GM10847 (cell line): ENCODE data around the gene HBP1.

Experiments
- POLR2A ChIP-seq: IDR thresholded peaks from 2 replicates; pipeline ENCODE4 v1.6.1; 2011; ENCODE audit not compliant: insufficient read length; ENCODE audit errors: extremely low read depth

HBP1 gene

DNA sequence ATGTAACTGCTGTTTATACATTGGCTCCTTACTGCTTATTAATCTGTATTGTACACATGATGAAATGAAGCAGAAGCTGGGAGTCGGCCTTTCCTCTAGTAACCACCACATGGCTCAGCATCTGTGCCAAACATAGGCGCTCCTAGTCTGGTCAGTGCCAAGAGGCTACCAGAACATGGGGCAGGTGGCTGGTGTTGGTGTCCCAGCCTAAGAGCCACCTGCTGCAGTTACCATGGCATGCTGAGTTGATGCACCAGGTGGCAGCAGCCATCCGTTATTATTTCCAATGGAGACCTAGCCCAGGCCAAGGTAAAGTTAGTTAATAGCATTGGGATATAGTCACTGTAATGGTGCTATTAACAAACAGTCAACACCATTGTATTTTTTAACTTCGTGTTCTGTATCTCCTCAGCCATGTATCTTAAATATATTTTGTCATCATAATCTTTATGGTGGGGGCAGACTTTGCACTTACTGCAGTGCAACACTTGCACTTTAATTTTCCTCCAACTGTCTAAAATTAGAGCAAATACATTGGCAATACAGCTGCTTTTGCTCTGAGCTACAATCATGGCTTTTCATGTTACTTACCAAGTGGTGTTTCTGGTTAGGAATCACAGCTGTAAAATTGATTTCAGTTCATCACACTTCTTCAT, 33.1 kb downstream of the HBP1 start:
- TF ChIP-seq POLR2A: no peak

DNA sequence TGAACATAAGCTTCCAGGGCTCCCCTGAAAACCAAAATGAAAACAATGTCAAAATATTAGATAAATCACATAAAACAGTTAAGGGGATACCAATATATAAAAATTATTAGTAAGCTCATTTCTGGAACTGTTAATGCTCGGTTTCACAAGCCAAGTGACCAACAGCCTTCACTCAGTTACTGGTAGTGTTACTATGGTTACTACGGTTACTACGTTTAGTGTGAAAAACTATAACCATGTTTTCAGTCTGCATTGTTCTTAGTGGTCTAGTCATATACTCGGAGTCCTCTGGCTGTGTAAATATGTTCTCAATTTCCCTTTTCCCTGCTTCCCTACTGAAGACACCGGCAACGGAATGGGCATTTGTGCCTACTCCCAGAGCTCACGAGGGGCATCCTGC, 34.8 kb downstream of the HBP1 start:
- TF ChIP-seq POLR2A: no peak

DNA sequence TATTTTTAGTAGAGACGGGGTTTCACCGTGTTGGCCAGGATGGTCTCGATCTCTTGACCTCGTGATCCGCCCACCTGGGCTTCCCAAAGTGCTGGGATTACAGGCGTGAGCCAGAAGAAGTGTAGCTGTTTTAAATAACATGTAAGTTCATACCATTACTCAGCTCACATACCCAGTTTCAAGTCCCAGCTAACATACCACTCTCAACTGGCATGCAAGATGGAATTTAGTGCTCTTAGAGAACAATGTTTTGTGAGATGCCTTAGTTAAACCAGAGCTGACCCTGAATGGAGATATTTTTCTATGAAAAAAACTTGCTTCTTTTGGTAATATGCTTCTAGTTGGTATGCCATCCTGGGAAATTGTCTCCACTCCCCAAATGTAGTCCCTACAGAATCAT, 37.3 kb downstream of the HBP1 start:
- TF ChIP-seq POLR2A: no peak

DNA sequence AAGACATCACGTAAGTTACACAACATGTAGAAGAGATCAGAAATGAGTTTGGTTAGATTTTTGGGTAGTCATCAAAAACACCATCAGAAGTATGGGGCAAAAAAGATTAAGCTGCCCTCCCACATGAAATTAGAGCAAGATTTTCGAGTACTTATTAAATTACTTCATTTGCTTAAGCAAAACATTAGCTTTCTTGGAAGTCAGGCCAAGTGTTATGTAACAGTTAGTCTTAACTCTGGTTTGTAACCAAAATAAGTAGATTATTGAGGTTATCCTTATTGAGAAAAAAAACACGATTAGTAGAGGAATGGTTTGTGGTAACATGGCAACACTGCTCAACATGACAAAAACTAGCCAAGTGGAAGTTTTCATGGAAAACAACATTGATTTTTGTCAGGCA, 37.9 kb downstream of the HBP1 start:
- no peak for TF ChIP-seq POLR2A

DNA sequence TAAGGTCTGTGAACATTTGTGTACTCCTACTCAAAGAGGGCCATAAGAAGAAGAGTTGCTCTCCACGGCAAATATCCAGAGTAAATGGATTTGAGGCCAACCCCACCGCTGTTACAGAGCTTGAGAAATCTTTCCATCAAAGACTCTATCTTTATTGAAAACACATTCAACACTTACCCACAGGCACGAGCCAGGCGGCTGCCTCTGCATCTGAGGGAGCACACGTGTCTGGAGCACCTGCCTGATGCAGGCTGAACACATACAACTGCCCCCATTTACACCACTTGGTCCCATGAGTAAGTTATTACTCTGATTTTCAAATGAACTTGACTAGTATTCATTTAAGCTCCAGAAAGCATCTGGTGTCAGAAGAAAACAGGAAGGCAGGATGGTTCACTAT, 38.7 kb downstream of the HBP1 start:
- no peak for TF ChIP-seq POLR2A

DNA sequence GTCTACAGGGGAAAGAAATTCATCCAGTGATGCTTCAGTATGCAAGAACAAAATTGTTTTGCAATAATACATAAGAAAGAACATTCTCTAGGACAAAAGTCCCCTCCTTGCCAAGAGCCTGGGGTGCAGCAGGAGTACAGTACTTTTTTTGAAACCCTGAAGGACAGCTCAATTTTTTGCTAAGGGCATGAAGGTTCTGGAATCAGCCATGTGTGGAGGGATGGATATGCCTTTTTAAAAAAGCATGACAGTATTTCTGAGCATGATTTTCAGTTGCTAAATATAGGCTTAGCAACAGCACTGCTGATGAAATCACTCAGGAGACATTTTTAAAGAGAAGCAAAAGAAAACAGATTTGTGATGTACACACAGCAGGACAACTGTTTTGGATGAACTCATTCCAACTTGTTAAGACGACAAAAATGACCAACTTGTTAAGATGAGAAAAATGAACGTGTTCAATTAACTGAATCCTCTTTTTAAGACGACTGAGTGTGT, 39.3 kb downstream of the HBP1 start:
- TF ChIP-seq POLR2A: no peak

DNA sequence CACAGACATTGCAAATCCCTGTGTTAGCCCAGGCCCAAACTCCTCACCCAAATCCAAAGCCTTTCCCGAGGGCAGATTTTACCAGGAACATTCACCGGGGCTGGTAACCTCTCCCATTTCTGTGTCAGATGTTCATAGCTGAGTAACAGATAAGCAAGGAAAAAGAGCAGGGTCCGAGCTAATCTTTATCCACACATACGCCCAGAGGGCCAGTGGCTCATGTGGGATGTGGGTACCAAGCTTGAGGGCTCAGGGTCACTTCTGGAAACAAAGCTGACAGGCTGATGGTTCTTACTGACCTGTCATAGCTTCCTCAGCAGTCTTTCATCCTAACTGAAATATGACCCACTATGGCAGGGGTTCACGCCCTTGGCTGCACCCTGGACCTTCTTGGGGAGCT, 39.8 kb downstream of the HBP1 start:
- TF ChIP-seq POLR2A: no peak

DNA sequence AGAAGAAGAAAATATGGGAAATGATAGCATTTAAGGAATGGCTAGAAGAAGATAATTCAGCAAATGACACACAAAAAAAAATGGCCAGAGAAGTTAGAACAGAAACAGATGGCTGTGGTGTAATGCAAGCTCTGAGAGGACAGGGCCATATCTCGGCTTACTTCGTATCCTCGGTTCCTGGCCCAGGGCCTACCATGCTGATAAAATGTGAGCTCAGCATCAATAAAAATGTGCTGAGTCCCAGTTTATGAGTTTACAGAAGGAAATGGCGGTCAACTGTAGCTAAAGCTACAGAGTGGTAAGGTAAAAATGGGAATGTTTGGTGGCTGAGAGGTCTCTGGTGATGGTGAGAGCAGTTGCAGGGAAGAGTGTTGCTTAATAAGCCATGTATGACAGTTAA, 40.8 kb downstream of the HBP1 start:
- no peak for TF ChIP-seq POLR2A

DNA sequence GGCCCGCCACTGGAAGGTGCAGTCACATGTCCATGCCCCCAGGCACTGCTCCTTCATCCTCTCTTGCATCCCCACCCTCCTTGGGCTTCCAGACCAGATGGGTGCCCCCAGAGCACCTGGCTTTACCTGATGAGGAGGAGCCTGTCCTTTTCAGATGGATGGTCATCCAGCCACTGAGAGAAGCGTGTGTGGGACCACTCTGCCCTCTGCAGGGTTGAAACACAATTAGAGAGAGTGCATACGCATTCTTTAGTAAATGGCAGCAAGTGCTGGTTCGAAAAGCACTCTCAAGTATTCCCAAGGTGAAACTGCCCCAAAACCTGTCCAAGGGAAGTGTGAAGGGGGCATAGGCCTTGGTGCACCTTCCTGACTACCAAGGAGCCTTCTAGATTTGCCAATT, 41.6 kb downstream of the HBP1 start:
- TF ChIP-seq POLR2A: no peak

DNA sequence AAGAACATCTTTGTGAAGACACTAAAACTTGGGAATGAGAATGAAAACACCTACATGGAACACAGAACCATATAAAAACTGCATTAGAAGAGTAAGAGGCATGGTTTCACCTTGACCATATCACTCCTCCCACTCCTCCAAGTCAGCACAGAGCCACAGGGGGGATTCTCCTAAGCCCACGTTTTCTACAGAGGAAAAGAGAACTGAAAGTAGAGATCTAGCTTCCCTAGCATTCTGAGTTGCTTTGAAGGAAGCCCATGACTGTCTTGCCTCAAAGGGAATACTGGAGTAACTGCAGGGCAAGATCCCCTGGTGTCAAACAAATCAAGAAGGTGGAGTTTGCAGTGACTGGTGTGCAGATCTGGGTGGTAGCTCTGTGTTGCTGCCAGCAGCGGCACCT, 43.9 kb downstream of the HBP1 start:
- TF ChIP-seq POLR2A: no peak

DNA sequence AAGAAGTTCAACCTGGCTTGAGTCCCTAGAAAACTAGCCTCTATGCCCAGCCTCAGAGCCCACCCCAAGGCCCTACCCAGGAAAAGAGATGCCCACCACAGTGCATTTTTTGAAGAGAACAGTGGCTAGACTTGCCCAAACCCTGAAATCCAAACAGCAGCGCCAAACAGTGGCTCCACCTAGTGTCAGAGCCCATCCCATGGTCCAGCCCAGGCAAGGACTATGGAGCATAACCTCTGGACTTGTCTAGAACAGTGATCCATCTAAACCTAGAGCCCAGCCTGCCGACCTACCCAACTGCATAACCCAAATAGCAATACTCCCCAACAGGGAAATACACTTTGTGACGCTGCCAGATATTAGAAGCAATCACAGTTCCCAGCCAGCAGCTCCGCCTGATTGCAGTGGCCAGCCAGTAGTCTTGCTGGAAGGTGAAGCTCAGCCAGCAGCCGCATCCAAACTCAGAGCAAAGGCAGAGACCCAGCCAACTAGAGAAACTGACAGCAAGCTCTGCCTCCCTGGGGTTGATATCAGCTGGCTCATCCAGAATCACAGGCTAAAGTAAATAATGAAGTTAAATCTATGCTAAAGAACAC, 44.5 kb downstream of the HBP1 start:
- no peak for TF ChIP-seq POLR2A

DNA sequence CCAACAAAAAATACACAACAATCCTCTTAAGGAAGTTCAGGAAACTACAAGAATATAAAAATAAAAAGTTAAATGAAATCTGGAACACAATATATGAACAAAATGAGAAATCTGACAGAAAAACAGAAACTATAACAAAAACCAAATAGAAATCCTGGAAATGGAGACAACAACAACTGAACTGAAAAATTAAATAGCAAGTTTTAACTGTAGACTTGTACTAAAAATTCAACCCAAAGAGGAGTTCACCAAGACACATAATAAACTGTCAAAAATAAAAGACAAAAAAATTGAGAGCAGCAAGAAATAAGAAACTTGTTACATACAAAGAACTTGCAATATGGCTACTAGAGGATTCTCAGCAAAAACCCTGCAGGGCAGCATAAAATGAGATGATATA, 45.1 kb downstream of the HBP1 start:
- no peak for TF ChIP-seq POLR2A

DNA sequence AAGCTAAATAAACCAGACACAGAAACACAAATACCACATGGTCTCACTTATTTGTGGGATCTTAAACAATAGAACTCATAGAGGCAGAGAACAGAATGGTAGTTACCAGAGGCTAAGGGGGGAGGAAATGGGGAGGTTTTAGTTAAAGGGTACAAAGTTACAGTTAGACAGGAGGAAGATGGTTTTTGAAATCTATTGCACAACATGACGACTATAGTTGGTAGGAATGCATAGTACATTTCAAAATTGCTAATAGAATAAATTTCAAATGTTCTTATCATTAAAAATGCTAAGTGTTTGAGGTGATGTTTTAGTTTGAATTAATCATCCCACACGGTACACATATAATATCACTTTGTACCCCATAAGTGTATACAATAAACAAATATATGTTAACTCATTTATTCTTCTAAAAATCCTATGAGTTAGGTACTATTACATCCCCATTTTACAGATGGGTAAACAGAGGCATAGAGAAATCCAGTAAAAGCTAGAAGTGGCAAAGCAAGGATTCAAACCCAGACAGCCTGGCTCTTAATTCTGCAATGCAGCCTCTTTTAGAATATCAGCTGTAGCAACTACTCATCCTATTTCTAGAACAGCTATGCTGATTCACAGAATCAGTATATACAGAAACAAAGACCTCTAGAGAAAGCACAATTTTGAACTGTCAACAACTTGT, 50.9 kb downstream of the HBP1 start:
- no peak for TF ChIP-seq POLR2A

DNA sequence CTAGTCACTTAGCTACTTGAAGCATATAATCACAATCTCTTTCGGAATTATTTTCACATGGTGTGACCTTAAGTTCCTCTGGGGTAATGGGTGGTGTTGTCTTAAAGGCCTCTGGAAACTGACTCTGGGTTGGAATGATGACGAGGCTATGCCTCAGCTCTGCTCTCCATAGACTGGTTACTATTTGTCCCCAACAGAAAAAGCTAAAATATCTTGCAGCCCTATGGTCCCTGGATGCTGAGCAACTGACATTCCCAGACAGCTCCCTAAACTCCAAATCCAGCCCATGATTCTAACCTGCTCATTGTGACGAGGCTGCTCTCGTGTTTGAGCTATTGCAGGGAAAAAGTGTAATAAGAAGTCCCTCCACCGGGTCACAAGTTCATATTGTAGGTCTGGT, 51.6 kb downstream of the HBP1 start:
- TF ChIP-seq POLR2A: no peak

DNA sequence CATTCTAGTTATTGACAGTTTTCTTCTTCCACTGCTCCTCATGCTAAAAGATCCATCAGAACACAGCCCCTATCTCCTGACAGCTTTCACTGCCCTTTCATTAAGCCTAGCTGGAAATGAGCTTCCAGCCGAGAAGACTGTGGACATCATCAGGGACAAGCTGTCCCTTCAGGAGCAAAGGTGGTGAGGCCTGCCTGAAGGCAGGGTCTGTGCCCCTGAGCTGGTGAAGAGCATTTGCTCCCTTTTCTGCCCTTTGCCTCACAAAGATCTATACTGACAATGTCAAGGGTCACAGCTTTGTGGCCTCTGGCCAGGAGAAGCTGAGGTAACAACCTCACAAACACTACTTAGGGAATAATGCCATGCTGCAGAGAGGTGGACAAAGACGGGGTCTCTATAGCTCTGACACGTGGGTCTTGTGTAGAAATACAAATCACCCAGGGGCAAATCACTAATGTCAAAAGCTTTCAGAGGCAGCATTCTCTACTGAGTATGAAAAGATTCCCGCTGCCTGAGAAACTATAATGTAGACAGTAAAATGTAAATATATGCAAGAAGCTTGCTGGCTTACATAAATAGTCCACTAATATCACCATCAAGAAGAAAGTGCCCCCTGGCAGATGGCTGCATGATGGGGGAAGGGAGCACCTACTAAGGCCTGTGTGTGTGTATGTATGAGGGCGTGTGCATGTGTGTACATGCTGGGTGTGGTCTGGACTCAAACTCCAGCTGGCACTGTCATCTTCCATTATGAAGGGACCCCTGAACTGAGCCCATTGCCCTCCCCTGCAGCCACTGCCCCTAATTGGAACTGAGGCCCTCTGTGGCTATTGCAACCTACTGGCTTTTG, 55.8 kb downstream of the HBP1 start:
- TF ChIP-seq POLR2A: no peak

DNA sequence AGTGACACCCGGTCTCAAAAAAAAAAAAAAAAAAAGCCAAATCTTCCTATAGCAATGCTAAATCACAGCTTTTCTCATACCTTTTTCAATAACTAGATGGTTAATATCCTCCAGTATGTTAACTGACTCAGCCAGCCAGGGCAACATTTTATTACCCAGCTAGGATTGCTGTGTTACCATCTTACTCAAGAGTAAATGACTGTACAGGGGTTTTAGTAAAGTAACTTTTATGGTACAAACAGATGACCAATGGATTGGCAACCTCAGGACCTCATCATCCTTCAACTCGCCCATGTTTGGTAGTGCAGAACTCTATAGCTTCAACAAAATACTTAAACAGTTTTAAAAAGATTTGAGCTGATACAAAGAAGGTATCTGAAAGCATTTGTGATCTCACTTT, 59.5 kb downstream of the HBP1 start:
- TF ChIP-seq POLR2A: no peak
